Mammary epithelial cell (primary cell): ENCODE measurements around the gene P3R3URF.

ENCODE experiments used
- CTCF ChIP-seq, 2 donors: IDR thresholded peaks in 1 of 2; conservative IDR thresholded peaks in 1 of 2; 2 replicates each; pipeline ENCODE4 v1.5.1; 2011 to 2012; ENCODE audit warnings: inconsistent platforms in 2 of 2, low read length in 2 of 2, mild to moderate bottlenecking in 2 of 2, control low read depth in 1 of 2, low read depth in 1 of 2; ENCODE audit not compliant: insufficient read depth in 1 of 2; ENCODE audit errors: extremely low read depth in 1 of 2
- EZH2 ChIP-seq: IDR thresholded peaks from 2 replicates; pipeline ENCODE4 v1.6.1; 2012; ENCODE audit warnings: low read length, inconsistent platforms, borderline replicate concordance

GRCh38 chr1:46205141-46205540 is 28.9 kb upstream of the P3R3URF start:
- no peak for TF ChIP-seq CTCF (conservative IDR thresholded peaks at IDR 0.05 in 1 of 2, IDR thresholded peaks at IDR 0.05 in 1 of 2; ENCODE audit: extremely low read depth in 1 of 2, insufficient read depth in 1 of 2, low read depth in 1 of 2, low read length in 2 of 2)
- no peak for TF ChIP-seq EZH2
